ENCODE measurements around the gene EIF4G1.

Gene EIF4G1

DNA sequence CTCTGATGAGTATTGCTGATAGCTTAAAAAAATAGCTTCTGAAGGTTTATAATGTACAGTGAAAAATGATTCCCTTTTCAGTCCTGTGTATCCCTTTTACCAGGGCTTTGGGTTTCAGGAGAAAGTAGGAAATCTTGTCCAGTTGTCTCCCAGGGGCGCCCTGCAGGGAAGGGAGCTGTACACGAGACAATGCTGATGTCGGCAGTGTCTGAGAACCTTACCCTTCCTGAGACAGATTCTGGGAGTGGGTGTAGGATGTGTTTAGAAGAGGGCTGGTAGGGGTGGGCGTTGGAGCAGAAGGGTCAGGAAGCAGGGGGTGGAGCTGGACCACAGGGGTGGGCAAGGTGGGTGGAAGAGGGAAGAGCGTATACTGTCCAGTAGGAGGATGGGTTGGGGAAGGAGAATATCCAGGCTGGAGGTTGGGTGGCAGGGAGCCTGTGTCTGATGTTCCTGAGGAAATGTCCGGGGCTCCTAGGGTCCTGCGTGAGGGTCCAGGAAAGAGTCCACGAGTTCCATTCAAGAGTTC is 58.0 kb downstream of the EIF4G1 start:
- no peak for DNase-seq

GRCh38 chr3:184372911-184373310 is 58.5 kb downstream of the EIF4G1 start:
- DNase-seq = no peak

- no peak for DNase-seq
Measured at GRCh38 chr3:184373422-184373821, 59.0 kb downstream of the EIF4G1 start.

DNA sequence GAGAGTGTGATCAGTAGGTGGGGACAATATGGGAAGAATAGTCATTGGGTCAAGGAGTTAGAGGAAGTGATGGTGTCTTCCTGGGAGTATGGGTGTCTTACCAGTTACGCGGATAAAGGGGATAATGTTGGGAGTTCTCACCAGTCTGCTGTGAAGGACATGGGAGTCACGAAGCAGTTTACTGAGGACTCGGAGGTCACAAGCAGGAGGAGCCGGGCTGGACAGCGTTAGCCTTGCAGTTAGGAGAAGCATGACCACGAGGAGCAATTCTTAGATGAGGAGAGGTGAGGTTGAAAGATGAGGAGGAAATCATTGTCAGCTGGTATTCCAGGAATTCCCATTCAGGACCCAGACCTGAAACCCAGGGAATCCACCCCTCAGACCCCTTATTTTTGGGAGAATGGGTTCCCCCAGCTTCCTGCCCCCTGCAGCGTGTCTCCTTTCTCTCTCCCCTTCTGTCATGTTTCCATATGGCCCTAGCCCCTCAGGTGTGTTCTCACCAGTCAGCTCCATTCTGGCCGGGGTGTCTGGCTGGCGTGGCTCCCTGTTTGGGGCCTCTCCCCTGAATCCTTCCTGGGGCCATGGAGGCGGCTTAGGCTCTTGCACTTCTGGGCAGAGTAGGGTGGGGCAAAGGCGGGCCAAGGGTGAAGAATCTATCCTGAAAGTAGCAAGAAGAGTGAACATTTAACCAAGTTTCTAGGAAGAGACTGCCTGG is 61.5 kb downstream of the EIF4G1 start:
- no peak for DNase-seq

- no peak for DNase-seq
Measured at GRCh38 chr3:184377374-184377773, 63.0 kb downstream of the EIF4G1 start.

GRCh38 chr3:184377882-184378445 is 63.6 kb downstream of the EIF4G1 start, which contains the start of gene THPO:
Gene THPO, minus strand, starts transcription at chr3:184378207. Its CDS starts 1,948 bp downstream, at chr3:184376259.
- no peak for DNase-seq

DNA sequence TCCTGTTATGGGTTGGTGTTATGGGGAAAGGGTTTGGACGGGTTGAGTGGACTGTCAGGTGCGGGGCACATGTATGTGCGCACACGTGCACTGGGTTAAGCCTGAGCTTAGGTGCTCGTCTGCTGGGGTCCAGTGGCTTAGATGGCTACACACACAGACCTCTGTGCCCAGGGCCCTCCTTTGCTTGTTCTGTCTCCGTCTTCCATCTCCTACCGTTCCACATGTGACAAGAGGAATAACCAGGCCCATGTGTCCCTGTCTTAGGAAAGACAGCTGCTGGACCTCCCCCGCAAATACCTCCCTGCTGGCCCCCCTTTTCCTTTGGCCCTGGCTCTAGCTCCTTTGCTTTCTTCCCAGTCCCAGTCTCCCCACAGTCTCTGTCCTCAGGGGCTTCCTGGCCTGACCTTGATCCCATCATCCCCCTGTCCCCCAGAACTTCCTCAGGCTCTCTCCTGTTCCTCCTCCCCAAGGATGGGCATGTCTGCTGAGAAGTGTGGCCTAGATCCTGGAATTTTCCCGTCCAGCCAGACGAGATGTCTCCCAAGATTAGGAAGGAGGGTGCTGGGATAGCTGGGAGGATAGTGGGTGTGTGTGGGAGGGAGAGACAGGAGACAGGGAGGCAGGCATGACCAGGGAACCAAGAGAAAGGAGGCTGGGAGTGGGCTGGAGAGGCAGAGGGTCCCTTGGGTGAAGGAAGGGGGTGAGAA is 64.4 kb downstream of the EIF4G1 start:
- no peak for DNase-seq

- DNase-seq = no peak
Measured at GRCh38 chr3:184379358-184380184, 65.2 kb downstream of the EIF4G1 start, which contains the start of gene CHRD. Gene CHRD, plus strand, starts transcription at chr3:184380054. Its CDS starts 265 bp downstream, at chr3:184380319.

- DNase-seq = no peak
Measured at GRCh38 chr3:184380185-184380626, 65.8 kb downstream of the EIF4G1 start.

DNA sequence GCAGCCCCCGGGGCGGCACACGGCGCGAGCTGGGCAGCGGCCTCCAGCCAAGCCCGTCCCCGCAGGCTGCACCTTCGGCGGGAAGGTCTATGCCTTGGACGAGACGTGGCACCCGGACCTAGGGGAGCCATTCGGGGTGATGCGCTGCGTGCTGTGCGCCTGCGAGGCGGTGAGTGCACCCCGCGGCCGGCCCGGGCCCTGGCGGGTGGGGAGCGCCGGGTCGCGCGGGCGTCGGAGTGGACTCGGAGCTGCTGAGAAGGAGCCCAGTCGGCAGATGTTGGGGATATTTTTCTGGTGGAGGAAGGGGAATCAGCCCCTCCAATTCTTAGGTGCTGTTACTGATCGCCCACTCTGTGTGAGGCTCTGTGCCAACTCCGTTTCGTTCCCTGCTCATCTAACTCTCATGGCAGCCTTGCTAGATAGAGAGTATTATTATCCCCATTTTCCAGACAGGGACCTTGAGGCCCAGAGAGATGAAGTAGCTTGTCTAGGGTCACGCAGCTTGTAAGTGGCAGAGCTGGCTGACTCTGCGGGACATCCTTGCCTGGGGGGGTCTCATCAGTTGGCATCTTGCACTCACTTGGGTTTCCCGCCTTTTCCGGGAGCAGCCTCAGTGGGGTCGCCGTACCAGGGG is 66.3 kb downstream of the EIF4G1 start:
- DNase-seq = no peak

- no peak for DNase-seq
Measured at GRCh38 chr3:184381261-184382224, 67.1 kb downstream of the EIF4G1 start.

GRCh38 chr3:184382326-184383032 is 68.1 kb downstream of the EIF4G1 start:
- no peak for DNase-seq

DNA sequence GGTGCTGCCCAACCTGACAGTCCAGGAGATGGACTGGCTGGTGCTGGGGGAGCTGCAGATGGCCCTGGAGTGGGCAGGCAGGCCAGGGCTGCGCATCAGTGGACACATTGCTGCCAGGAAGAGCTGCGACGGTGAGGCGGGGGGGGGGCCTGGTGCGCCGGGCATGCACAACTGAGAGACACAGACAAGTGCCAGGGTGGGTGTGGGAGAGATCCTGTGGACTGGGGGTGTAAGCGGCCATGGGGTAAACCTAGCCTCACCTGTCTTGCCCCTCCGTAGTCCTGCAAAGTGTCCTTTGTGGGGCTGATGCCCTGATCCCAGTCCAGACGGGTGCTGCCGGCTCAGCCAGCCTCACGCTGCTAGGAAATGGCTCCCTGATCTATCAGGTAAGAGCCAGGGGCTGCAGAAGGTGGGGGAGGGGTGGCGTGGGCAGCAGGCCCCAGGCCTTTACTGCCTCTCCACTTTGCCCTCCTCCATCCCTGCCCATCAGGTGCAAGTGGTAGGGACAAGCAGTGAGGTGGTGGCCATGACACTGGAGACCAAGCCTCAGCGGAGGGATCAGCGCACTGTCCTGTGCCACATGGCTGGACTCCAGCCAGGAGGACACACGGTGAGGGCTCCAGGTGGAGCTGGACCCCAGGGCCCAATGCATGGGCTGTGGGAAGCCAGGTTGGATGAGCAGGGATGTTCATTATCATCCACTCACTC is 68.8 kb downstream of the EIF4G1 start:
- DNase-seq = no peak

- no peak for DNase-seq
Measured at GRCh38 chr3:184384342-184384741, 69.9 kb downstream of the EIF4G1 start.
